Trophoblast cell (in vitro differentiated cells and primary cell): ENCODE measurements around the gene WEE1.
"Not testable (repeated sequence)": the region's sequence is repeated elsewhere in the genome, so short reads cannot be mapped to it uniquely, and the experiment has no call there.

Experiments used
- DNase-seq, 2 donors: peaks; one replicate each; pipeline ENCODE4 v3.0.0-alpha.2; 2016
- H2AFZ ChIP-seq: 2 replicates; pipeline ENCODE4 v1.6.1; 2013; ENCODE audit warnings: low read length, moderate library complexity, mild to moderate bottlenecking; ENCODE audit not compliant: insufficient read depth, poor library complexity
- H2AK5ac ChIP-seq: 2 replicates; pipeline ENCODE4 v1.6.1; 2013; ENCODE audit warnings: mild to moderate bottlenecking, low read length
- H2BK120ac ChIP-seq: 2 replicates; pipeline ENCODE4 v1.6.1; 2013; ENCODE audit warnings: low read length, mild to moderate bottlenecking, moderate library complexity; ENCODE audit not compliant: insufficient read depth, poor library complexity
- H2BK12ac ChIP-seq: 2 replicates; pipeline ENCODE4 v1.6.1; 2013; ENCODE audit warnings: mild to moderate bottlenecking, low read length, moderate library complexity
- H2BK5ac ChIP-seq: 2 replicates; pipeline ENCODE4 v1.6.1; 2013; ENCODE audit warnings: low read length, low read depth, moderate library complexity, mild to moderate bottlenecking; ENCODE audit not compliant: poor library complexity
- H3K14ac ChIP-seq: 2 replicates; pipeline ENCODE4 v1.6.1; 2013; ENCODE audit warnings: mild to moderate bottlenecking, low read length
- H3K18ac ChIP-seq: 2 replicates; pipeline ENCODE4 v1.6.1; 2013; ENCODE audit warnings: mild to moderate bottlenecking, low read length
- H3K23ac ChIP-seq: 2 replicates; pipeline ENCODE4 v1.6.1; 2013; ENCODE audit warnings: low read length
- H3K27ac ChIP-seq: 2 replicates; pipeline ENCODE4 v1.5.1; 2013; ENCODE audit warnings: low read depth, mild to moderate bottlenecking, inconsistent platforms, low read length, moderate library complexity
- H3K27me3 ChIP-seq: 2 replicates; pipeline ENCODE4 v1.6.1; 2013; ENCODE audit warnings: inconsistent platforms, mild to moderate bottlenecking, low read length, moderate library complexity; ENCODE audit not compliant: insufficient read depth
- H3K36me3 ChIP-seq, 2 experiments: 1 replicate in 1 of 2; 2 replicates in 1 of 2; pipeline ENCODE4 v1.6.1; 2013; ENCODE audit warnings: low read length in 2 of 2, mild to moderate bottlenecking in 2 of 2, moderate library complexity in 1 of 2; ENCODE audit not compliant: insufficient read depth in 2 of 2, control insufficient read depth in 1 of 2
- H3K4ac ChIP-seq: 2 replicates; pipeline ENCODE4 v1.6.1; 2013; ENCODE audit warnings: low read depth, mild to moderate bottlenecking, low read length, moderate library complexity
- H3K4me1 ChIP-seq, 2 experiments: 1 replicate in 1 of 2; 2 replicates in 1 of 2; pipeline ENCODE4 v1.6.1; 2013; ENCODE audit warnings: low read length in 2 of 2, mild to moderate bottlenecking in 2 of 2, moderate library complexity in 1 of 2; ENCODE audit not compliant: insufficient read depth in 2 of 2, control insufficient read depth in 1 of 2
- H3K4me2 ChIP-seq: 2 replicates; pipeline ENCODE4 v1.6.1; 2013; ENCODE audit warnings: inconsistent platforms, mild to moderate bottlenecking, low read length, moderate library complexity
- H3K4me3 ChIP-seq: 2 replicates; pipeline ENCODE4 v1.5.1; 2013; ENCODE audit warnings: mild to moderate bottlenecking, low read depth, low read length, inconsistent platforms
- H3K79me1 ChIP-seq: one replicate; pipeline ENCODE4 v1.6.1; 2013; ENCODE audit warnings: low read length
- H3K79me2 ChIP-seq: 2 replicates; pipeline ENCODE4 v1.6.1; 2013; ENCODE audit warnings: low read length, mild to moderate bottlenecking; ENCODE audit not compliant: control insufficient read depth, insufficient read depth, poor library complexity
- H3K9ac ChIP-seq: 2 replicates; pipeline ENCODE4 v1.6.1; 2013; ENCODE audit warnings: mild to moderate bottlenecking, low read length
- H3K9me3 ChIP-seq: 2 replicates; pipeline ENCODE4 v1.6.1; 2013; ENCODE audit warnings: low read depth, mild to moderate bottlenecking, control low read depth, inconsistent platforms, low read length; ENCODE audit not compliant: insufficient read depth
- H4K12ac ChIP-seq: 2 replicates; pipeline ENCODE4 v1.6.1; 2013; ENCODE audit warnings: low read depth, mild to moderate bottlenecking, low read length, moderate library complexity
- H4K8ac ChIP-seq: 2 replicates; pipeline ENCODE4 v1.6.1; 2013; ENCODE audit warnings: low read depth, mild to moderate bottlenecking, low read length, moderate library complexity
- H4K91ac ChIP-seq: one replicate; pipeline ENCODE4 v1.6.1; 2013; ENCODE audit warnings: low read depth, mild to moderate bottlenecking, low read length, moderate library complexity
- WGBS: extraction: QIAGEN DNeasy Blood & Tissue Kit; methylation state at CpG from one replicate; pipeline ENCODE4 v1.1.7; 2013; ENCODE audit warnings: missing lambda C conversion rate; ENCODE audit not compliant: insufficient read length, insufficient coverage; ENCODE audit errors: extremely low coverage; 5-methylcytosine and 5-hydroxymethylcytosine counted together

WEE1 gene

GRCh38 chr11:9538548-9538947, 34.9 kb upstream of the WEE1 start:
- Histone ChIP-seq H3K23ac (no peak overlapping the region), H3K36me3 (no peaks in the 10 kb centered on the region), H4K12ac (no peak overlapping the region), H3K9me3 (no peaks in the 10 kb centered on the region), H4K91ac (no peak overlapping the region), H3K14ac (no peak overlapping the region), H3K27ac (no peak overlapping the region), H2BK5ac (no peak overlapping the region), H2BK12ac (no peak overlapping the region), H4K8ac (no peak overlapping the region), H3K79me1 (peaks cover 6% of the 10 kb centered on the region), H2AK5ac (no peak overlapping the region), H3K27me3 (no peaks in the 10 kb centered on the region), H3K4ac (no peak overlapping the region), H2AFZ (no peak overlapping the region), H3K79me2 (no peaks in the 10 kb centered on the region), H3K4me1 (peaks cover 5% of the 10 kb centered on the region in 2 experiments), H3K4me3 (no peak overlapping the region), H3K9ac (no peak overlapping the region), H3K18ac (no peak overlapping the region), H2BK120ac (no peak overlapping the region), H3K4me2 (no peak overlapping the region)
- WGBS = no CpG with 5 or more reads among the region's 2 CpGs
- no peak for DNase-seq

- H3K4me3 ChIP-seq, H4K8ac ChIP-seq, DNase-seq, H3K79me2 ChIP-seq, H2BK12ac ChIP-seq, H3K4ac ChIP-seq, H3K9me3 ChIP-seq, H3K4me2 ChIP-seq, H3K4me1 ChIP-seq, H3K14ac ChIP-seq, H3K27me3 ChIP-seq, H3K36me3 ChIP-seq, H2AFZ ChIP-seq, H3K18ac ChIP-seq, H3K27ac ChIP-seq, H4K12ac ChIP-seq, H3K9ac ChIP-seq, H3K79me1 ChIP-seq, H3K23ac ChIP-seq, H2BK5ac ChIP-seq, H2AK5ac ChIP-seq, H4K91ac ChIP-seq, H2BK120ac ChIP-seq: not testable (repeated sequence)
- no CpG with 5 or more reads among the region's 5 CpGs for WGBS
Observed at GRCh38 chr11:9549216-9549615, 24.3 kb upstream of the WEE1 start.

- Histone ChIP-seq H2AFZ (no peak overlapping the region), H3K36me3 (no peaks in the 10 kb centered on the region), H2BK5ac (no peak overlapping the region), H3K23ac (no peak overlapping the region), H2BK12ac (no peak overlapping the region), H4K8ac (no peak overlapping the region), H4K91ac (no peak overlapping the region), H2BK120ac (peak overlapping the region; percentile 51), H3K27ac (peak overlapping the region; percentile 12), H3K79me1 (peaks cover 4% of the 10 kb centered on the region), H4K12ac (no peak overlapping the region), H3K18ac (no peak overlapping the region), H3K27me3 (no peaks in the 10 kb centered on the region), H3K4ac (no peak overlapping the region), H3K4me1 (peaks cover 4% of the 10 kb centered on the region in 2 experiments), H3K4me2 (no peak overlapping the region), H2AK5ac (no peak overlapping the region), H3K79me2 (no peaks in the 10 kb centered on the region), H3K9me3 (no peaks in the 10 kb centered on the region), H3K4me3 (no peak overlapping the region), H3K9ac (no peak overlapping the region), H3K14ac (no peak overlapping the region)
- DNase-seq = no peak
- WGBS = no CpG with 5 or more reads among the region's 8 CpGs
Observed at GRCh38 chr11:9550191-9550628, 23.3 kb upstream of the WEE1 start.

GRCh38 chr11:9561279-9561982, 12.0 kb upstream of the WEE1 start:
- H3K9ac ChIP-seq = no peak overlapping the region
- H3K4me2 ChIP-seq = no peak overlapping the region
- peaks cover 2 to 7% of the 10 kb centered on the region in 2 experiments for H3K4me1 ChIP-seq
- no peak overlapping the region for H2AFZ ChIP-seq
- H2AK5ac ChIP-seq = no peak overlapping the region
- H3K4me3 ChIP-seq = no peak overlapping the region
- no peak overlapping the region for H3K18ac ChIP-seq
- no peak overlapping the region for H3K27ac ChIP-seq
- no CpG with 5 or more reads among the region's 2 CpGs for WGBS
- peaks cover 4% of the 10 kb centered on the region for H3K9me3 ChIP-seq
- no peak for DNase-seq
- H3K14ac ChIP-seq = no peak overlapping the region
- no peak overlapping the region for H3K23ac ChIP-seq
- H4K8ac ChIP-seq = no peak overlapping the region
- no peak overlapping the region for H3K4ac ChIP-seq
- no peaks in the 10 kb centered on the region for H3K36me3 ChIP-seq
- no peak overlapping the region for H2BK12ac ChIP-seq
- peaks cover 18% of the 10 kb centered on the region for H3K79me1 ChIP-seq
- H4K91ac ChIP-seq = no peak overlapping the region
- H4K12ac ChIP-seq = no peak overlapping the region
- H3K79me2 ChIP-seq = no peaks in the 10 kb centered on the region
- H2BK5ac ChIP-seq = no peak overlapping the region
- H3K27me3 ChIP-seq = no peaks in the 10 kb centered on the region
- H2BK120ac ChIP-seq = no peak overlapping the region
